ENCODE results near the gene PRKAR1B. TPM values are rescaled to one million over a fixed set of nuclear protein-coding genes. Genes with fewer than 3 reads are reported as not detected.

Gene PRKAR1B
- polyA plus RNA-seq, 1 of the 3 experiments (the other 2 are of a cell fraction), result 63.7 TPM

GRCh38 chr7:510782-511281 lies 216.2 kb downstream of the PRKAR1B start:
- Histone ChIP-seq H3K9ac (no peak overlapping the region), H3K27ac (ENCODE audit: low read depth in 2 of 2, low read length in 1 of 2) (no peak overlapping the region), H3K4me3 (ENCODE audit: low read depth in 2 of 2, low read length in 1 of 2) (no peak overlapping the region), H4K20me1 (ENCODE audit: insufficient read depth) (peaks cover 76% of the 10 kb centered on the region), H3K4me1 (ENCODE audit: control insufficient read depth in 1 of 2, insufficient read depth in 2 of 2, low read depth in 1 of 2, low read length in 1 of 2) (peaks cover 0 to 29% of the 10 kb centered on the region in 2 experiments; a peak in 2 of 4 replicates), H3K36me3 (replicated peaks in 1 of 2; ENCODE audit: control insufficient read depth in 1 of 2, insufficient read depth in 2 of 2, low read length in 1 of 2) (peaks cover 12 to 35% of the 10 kb centered on the region in 2 experiments), H3K4me2 (no peak overlapping the region), H3K9me2 (no peaks in the 10 kb centered on the region), H3K9me3 (no peaks in the 10 kb centered on the region), H2AFZ (ENCODE audit: low read depth) (no peak overlapping the region), H3F3A (replicated peaks; ENCODE audit: insufficient read depth) (peaks cover 22% of the 10 kb centered on the region), H3K79me2 (ENCODE audit: insufficient read depth) (peaks cover 84% of the 10 kb centered on the region), H3K27me3 (ENCODE audit: insufficient read depth) (no peaks in the 10 kb centered on the region)
- WGBS (ENCODE audit: low lambda C conversion rate), result 90% methylated on average over 25 of the region's 25 CpGs
- DNase-seq, result no peak
- POLR2A ChIA-PET, result no interaction called here
- TF ChIP-seq GATA2 (CRISPR knock-in tag; IDR thresholded peaks at IDR 0.05), result no peak
- TF ChIP-seq TCF12 (IDR thresholded peaks at IDR 0.05), result no peak
- TF ChIP-seq RAD21 (IDR thresholded peaks at IDR 0.05; ENCODE audit: low read length), result no peak
- no peak for TF ChIP-seq USF2 (IDR thresholded peaks at IDR 0.05; ENCODE audit: borderline replicate concordance, low read depth, low read length)
- TF ChIP-seq FOXM1 (IDR thresholded peaks at IDR 0.05; ENCODE audit: low read depth), result no peak
- TF ChIP-seq RCOR1 (IDR thresholded peaks at IDR 0.05; ENCODE audit: low read length), result no peak
- TF ChIP-seq SIN3A (IDR thresholded peaks at IDR 0.05; ENCODE audit: borderline replicate concordance, low read depth, low read length), result no peak
- no peak for TF ChIP-seq IRF3 (IDR thresholded peaks at IDR 0.05; ENCODE audit: low read depth, low read length)
- TF ChIP-seq NFIC (IDR thresholded peaks at IDR 0.05; ENCODE audit: borderline replicate concordance), result no peak
- no peak for TF ChIP-seq TAF1 (IDR thresholded peaks at IDR 0.05; ENCODE audit: borderline replicate concordance, low read depth, low read length)
- no peak for TF ChIP-seq SMC3 (IDR thresholded peaks at IDR 0.05; ENCODE audit: low read depth, low read length)
- TF ChIP-seq TEAD4 (IDR thresholded peaks at IDR 0.05; ENCODE audit: borderline replicate concordance, insufficient read depth), result no peak
- TF ChIP-seq REST (IDR thresholded peaks at IDR 0.05; ENCODE audit: low read depth, low read length), result no peak
- no peak for TF ChIP-seq MAX (IDR thresholded peaks at IDR 0.05; ENCODE audit: low read depth)
- TF ChIP-seq NRF1 (IDR thresholded peaks at IDR 0.05; ENCODE audit: low read depth, low read length), result no peak
- no peak for TF ChIP-seq ZBTB33 (IDR thresholded peaks at IDR 0.05; ENCODE audit: borderline replicate concordance, low read depth)
- no peak for TF ChIP-seq MXI1 (IDR thresholded peaks at IDR 0.05; ENCODE audit: low read depth, low read length)
- CTCF ChIA-PET, result interaction anchor here (1.1 to 1.6 kb wide), 2 partner anchors 12 to 257 kb away, joined by 3 to 4 read pairs; no protein-coding TSS in a partner anchor
